ENCODE results near the gene PASD1. TPM values are rescaled to one million over a fixed set of nuclear protein-coding genes. Genes with fewer than 3 reads are reported as not detected.

PASD1 gene
- total RNA-seq, 2 donors from 2014 or later = not detected

DNA sequence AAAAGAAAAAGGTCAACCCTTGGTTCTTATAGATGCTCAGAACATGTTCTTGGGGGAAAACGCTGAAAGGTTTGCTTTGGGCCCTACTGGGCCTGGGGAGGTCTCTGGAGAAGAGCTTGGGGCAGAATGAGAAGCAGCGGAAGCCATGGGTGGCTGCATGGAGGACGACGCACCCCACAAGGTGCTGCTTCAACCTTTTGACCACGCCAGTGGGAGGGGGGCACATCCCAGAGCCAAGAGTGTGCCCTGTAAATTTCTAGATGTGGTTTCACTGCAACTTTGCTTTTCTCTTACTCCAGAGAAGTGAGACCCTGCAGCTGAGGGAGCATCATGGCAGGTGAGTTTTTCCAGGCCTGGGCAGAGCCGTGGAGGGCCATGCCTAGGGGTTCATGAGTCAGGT, 135.0 kb downstream of the PASD1 start:
- no peaks in the 10 kb centered on the region for H3K27me3 ChIP-seq
- H3K4me1 ChIP-seq = no peaks in the 10 kb centered on the region
- no peaks in the 10 kb centered on the region for H3K36me3 ChIP-seq
- no peak overlapping the region for H3K4me3 ChIP-seq
- no peak for DNase-seq (ENCODE audit: low spot score)
- TF ChIP-seq, protein P1, sequence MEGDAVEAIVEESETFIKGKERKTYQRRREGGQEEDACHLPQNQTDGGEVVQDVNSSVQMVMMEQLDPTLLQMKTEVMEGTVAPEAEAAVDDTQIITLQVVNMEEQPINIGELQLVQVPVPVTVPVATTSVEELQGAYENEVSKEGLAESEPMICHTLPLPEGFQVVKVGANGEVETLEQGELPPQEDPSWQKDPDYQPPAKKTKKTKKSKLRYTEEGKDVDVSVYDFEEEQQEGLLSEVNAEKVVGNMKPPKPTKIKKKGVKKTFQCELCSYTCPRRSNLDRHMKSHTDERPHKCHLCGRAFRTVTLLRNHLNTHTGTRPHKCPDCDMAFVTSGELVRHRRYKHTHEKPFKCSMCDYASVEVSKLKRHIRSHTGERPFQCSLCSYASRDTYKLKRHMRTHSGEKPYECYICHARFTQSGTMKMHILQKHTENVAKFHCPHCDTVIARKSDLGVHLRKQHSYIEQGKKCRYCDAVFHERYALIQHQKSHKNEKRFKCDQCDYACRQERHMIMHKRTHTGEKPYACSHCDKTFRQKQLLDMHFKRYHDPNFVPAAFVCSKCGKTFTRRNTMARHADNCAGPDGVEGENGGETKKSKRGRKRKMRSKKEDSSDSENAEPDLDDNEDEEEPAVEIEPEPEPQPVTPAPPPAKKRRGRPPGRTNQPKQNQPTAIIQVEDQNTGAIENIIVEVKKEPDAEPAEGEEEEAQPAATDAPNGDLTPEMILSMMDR (IDR thresholded peaks at IDR 0.05) = no peak
- H3K9me3 ChIP-seq = no peaks in the 10 kb centered on the region
- H3K27ac ChIP-seq = no peak overlapping the region

DNA sequence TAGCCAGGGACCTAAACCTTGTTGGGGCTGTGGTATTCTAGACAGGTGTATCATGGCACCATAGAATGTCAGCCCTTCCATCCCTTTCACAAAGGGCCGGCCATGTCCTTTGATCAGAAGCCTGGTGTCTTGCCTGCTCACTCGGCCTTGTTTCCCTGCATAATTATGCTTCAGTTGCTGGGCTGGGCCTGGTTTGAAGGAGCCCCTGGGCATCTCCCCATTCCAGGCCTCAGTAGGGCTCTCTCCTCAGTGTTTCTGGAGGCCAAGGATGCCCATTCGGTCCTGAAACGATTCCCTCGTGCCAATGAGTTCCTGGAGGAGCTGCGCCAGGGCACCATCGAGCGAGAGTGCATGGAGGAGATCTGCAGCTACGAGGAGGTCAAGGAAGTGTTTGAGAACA, 136.3 kb downstream of the PASD1 start:
- no peak for DNase-seq (ENCODE audit: low spot score)
- TF ChIP-seq, protein P1 (IDR thresholded peaks at IDR 0.05) = no peak
- Histone ChIP-seq H3K9me3 (no peaks in the 10 kb centered on the region), H3K27ac (no peak overlapping the region), H3K4me1 (no peaks in the 10 kb centered on the region), H3K36me3 (no peaks in the 10 kb centered on the region), H3K4me3 (no peak overlapping the region), H3K27me3 (no peaks in the 10 kb centered on the region)

DNA sequence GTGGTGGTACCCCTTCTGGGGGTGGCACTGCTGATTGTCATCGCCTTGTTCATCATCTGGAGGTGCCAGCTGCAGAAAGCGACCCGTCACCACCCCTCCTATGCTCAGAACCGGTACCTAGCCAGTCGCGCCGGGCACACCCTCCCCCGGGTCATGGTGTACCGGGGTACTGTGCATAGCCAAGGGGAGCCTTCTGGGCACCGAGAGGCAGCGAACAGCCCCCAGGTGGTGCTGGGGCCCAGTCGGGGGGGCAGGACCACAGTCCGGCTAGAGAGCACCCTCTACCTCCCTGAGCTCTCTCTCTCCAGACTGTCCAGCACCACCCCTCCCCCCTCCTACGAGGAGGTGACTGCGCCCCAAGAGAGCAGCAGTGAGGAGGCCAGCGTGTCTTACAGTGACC, 137.1 kb downstream of the PASD1 start:
- Histone ChIP-seq H3K27ac (no peak overlapping the region), H3K36me3 (no peaks in the 10 kb centered on the region), H3K4me1 (no peaks in the 10 kb centered on the region), H3K9me3 (no peaks in the 10 kb centered on the region), H3K27me3 (no peaks in the 10 kb centered on the region), H3K4me3 (no peak overlapping the region)
- DNase-seq (ENCODE audit: low spot score) = no peak
- TF ChIP-seq, protein P1 (IDR thresholded peaks at IDR 0.05) = no peak

DNA sequence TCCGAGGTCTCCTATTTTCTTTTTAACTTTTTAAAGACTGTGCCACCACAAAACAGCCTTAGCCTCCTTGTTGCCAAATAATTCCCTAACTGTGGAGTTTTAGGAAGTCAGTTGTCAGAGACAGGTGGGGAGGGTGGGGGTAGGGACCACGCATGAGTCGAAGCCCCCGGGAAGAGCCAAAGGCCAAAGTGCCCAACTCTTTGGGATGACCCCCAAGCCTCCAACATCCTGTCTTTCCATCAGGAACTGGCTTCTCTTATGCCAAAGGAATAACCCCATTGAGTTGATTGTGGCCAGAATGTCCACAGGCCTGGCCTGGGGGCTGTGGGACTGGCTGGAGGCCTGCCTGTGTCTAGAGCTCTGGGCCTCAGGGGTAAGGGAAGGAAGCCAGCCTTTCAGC, 137.6 kb downstream of the PASD1 start:
- H3K4me1 ChIP-seq = no peaks in the 10 kb centered on the region
- no peak overlapping the region for H3K27ac ChIP-seq
- H3K4me3 ChIP-seq = no peak overlapping the region
- TF ChIP-seq, protein P1 (IDR thresholded peaks at IDR 0.05) = no peak
- no peaks in the 10 kb centered on the region for H3K27me3 ChIP-seq
- no peak for DNase-seq (ENCODE audit: low spot score)
- H3K36me3 ChIP-seq = no peaks in the 10 kb centered on the region
- H3K9me3 ChIP-seq = no peaks in the 10 kb centered on the region

DNA sequence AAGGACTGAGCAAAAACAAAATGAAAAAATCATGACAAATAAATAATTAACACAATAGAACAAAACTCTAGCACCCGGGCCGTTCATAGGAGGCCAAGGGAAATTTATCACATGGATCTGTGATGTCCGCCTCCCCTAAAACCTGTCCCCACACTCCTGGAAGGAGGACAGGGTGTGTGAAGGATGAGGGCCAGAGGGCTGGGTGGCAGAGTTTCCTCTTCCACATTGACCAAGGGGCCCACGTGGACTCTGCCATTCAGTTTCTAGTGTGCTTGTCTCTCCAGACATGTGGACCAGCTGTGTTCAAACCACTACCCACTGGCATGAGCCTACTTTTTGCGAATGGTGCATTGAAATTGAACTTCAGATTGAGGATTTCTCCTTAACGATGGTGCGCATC, 138.1 kb downstream of the PASD1 start:
- TF ChIP-seq, protein P1 (IDR thresholded peaks at IDR 0.05) = no peak
- no peak overlapping the region for H3K27ac ChIP-seq
- no peaks in the 10 kb centered on the region for H3K4me1 ChIP-seq
- DNase-seq (ENCODE audit: low spot score) = no peak
- no peaks in the 10 kb centered on the region for H3K27me3 ChIP-seq
- no peak overlapping the region for H3K4me3 ChIP-seq
- H3K36me3 ChIP-seq = no peaks in the 10 kb centered on the region
- no peaks in the 10 kb centered on the region for H3K9me3 ChIP-seq

DNA sequence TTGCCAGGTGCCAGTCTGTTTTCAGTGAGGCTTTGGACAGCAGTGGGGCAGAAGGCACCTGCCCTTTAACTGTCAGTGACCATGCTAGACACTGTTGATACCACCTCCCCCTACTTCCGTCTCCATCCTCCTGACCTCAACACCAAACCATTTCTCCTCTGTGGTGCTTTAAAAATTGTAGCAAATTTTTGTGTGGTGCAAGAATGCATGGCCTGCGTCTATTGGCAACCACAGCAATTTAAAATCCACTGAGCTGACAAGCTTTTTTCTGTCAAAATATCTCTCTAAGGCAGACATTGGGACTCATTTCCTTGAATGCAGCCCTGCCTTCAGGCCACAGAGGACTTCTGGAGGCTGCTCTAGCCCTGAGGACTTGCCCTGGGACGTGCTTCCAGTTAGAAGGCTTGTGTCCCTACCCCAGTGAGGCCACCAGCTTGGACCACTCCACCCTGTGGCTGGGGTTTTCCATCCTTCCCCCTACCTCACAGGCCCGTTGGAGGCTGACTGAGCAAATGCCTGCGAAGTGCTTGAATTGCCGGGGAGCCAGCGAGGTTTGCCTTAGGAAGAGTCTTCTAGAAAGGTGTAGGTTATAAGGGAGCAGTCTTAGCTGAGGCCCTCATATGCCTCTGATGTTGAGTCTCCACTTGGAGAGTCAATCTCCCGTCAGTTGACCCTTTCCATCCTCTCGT, 138.7 kb downstream of the PASD1 start:
- Histone ChIP-seq H3K4me3 (no peak overlapping the region), H3K27me3 (no peaks in the 10 kb centered on the region), H3K27ac (no peak overlapping the region), H3K36me3 (no peaks in the 10 kb centered on the region), H3K4me1 (no peaks in the 10 kb centered on the region), H3K9me3 (no peaks in the 10 kb centered on the region)
- TF ChIP-seq, protein P1 (IDR thresholded peaks at IDR 0.05) = no peak
- no peak for DNase-seq (ENCODE audit: low spot score)

Data from right atrium auricular region (tissue), 2 donors.